ENCODE data around the gene TH.

TH gene

DNA sequence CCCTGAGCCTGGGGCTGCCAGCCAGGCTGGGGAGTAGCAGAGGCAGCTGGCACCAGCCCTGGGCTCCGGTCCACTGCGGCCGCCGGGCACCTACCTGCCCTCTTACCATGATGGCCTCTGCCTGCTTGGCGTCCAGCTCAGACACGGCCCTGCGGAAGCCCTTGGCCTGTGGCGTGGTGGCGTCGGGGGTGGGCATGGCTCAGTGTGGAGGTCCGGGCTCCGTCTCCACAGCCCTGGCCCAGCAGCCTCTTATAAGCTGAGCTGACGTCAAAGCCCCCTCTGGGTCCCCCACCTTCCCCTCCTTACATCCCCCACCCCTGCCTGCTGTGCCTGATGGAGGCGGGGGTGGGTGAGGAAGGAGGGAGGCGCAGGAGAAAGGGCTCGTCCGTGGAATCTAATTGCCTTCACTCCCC lies at the start of gene TH:
TSS of gene TH (minus strand) at position 225 of the 413 bp plus-strand sequence. CDS start at position 196, 29 bp downstream.
- DNase-seq = no peak

DNA sequence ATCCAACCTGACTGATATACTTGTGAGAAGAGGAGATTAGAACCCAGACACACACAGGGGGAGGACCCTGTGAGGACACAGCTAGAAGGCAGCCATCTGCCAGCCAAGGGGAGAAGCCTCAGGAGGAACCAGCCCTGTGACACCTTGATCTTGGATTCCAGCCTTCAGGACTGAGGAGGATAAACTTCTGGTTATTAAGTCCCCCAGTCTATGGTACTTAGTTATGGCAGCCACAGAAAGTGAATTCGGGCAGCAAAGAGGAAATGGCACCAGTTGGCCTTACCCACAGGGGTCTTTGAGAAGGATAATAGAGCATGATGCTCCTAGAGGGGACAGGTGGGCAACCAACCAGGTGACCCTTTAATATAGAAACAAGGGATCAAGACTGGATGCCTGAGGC lies 49.4 kb upstream of the TH start:
- no peak for DNase-seq

DNA sequence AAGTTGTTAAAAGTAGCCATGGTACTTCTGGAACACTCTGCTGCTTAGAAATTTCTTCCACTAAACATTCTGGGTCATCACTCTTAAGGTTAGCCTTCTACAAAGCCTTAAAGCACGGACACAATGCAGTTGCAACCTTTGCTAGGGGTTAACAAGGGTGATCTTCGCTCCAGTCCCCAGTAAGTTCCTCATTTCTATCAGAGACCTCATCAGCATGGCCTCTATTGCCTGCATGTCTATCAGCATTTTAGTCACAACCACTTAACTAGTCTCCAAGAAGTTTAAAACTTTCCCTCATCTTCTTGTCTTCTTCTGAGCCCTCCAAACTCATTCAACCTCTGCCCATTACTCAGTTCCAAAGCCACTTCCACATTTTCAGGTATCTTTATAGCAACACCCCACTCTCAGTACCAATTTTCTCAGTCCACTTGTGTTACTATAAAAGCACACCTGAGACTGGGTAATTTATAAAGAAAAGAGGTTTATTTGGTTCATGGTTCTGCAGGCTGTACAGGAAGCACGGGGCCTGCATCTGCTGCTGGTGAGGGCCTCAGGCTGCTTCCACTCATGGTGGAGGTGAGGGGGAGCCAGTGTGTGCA lies 48.7 kb upstream of the TH start:
- DNase-seq = no peak

DNA sequence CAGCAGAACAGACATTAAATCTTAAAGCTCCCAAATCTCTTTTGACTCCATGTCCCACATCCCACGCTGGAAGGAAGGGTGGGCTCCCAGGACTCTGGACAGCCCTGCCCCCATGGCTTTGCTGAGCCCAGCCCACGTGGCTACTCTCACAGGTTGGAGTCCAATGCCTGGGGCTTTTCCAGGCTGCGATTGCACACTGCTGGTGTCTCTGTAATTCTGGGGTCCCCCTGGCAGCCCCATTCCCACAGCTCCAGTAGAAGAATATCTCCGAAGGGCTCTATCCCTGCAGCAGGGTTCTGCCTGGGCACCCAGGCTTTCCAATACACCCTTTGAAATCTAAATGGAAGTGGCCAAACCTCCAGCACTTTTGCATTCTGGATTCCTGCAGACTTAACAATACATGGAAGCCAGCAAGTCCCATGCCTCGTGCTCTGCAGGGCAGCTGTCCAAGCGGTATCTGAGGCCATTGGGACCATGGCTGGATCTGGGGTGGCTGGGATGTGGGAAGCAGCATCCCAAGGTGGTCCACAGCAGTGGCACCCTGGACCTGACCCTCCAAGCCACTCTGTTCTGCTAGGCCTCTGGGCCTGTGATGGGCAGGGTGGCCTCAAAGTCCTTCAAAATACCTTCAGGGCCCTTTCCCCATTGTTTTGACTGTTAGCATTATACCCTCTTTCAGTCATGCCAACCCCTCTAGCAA lies 47.9 kb upstream of the TH start:
- DNase-seq = no peak

DNA sequence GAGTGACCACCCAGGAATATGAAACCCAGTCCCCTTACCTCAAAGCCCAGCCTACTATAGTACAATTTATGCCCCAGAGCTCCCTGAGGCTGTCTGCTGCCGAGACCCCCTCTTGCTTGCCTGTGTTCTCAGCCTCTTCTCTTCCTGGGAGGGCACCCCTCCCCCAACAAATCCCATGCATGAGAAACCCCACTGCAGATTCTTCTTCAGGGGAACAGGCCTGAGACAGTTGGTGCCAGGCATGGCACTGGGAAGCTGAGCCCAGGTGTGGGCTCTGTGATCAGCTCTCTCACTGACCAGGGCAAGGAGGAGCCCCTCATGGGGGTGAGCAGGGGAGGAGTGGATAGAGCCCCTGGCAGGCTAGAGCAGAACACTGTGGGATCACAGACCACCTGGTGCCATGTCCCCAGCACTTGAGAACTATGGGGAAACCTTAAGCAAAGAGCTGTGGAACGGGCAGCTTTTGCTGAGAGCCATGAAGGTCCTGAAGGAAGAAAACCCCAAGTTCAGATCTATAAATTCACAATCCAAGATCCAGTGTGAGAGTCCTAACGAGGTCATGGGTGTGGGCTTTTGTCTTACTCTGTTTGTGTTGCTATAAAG lies 46.5 kb upstream of the TH start:
- DNase-seq = no peak

DNA sequence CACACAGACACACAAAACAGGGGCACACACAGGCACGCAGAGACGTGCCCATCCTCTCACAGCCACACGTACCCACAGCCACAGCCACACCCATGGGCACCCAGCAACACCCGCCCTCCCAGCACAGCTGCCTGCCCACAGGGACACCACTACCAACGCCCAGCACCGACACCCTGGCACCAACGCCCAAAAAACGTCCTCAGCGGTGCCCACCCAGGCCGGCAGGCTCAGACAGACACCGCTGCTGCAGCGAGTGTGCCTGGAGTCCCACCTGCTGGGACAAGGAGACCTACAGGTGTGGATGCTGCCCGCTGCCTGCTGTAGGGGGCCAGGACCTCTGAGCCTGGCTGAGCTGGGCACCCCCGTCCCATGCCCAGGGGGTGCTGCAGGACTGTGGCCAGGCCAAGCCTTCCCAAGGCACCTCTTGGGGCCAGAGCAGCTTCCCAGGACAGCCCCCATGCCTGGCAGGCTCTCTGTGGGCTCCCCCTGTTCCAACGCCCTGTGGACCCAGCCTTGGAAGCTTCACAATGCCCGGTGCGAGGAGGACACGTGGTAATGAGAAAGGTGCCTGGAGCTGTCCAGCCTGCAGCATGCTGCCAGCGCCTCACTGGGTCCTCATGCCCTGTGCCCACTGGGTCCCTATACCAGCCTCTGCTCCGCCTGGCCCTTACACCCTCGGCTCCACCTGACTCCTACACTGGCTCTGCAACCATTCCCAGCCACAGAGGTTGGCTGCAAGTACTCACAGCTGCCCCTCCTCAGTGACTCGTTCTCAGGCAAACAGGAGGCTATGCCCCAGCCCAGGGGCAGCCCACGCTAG lies 45.8 kb upstream of the TH start:
- DNase-seq = peak; percentile 59

DNA sequence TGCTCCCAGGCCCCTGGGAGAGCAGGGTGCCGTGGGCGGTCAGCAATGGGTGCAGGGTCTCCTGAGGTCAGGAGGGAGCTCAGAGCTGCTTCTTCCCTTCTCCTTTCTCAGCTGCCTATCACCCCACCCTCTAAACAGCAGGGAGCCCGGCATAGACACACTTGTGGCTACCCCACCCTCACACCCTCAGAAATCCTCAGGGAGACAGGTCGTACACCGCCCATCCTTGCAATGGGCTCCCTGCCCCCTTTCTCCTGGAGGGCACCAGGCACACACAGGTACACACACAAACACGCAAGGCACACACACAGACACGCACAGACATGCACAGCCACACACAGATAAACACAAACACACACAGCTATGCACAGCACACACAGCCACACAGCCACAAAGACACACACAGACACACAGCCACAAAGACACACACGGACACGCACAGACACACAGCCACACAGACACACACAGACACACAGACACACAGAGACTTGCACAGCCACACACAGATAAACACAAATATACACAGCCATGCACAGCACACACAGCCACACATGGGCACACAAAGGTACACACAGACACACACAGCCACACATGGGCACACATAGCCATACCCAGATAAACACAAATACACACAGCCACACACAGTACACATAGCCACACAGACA lies 44.9 kb upstream of the TH start:
- DNase-seq = no peak

DNA sequence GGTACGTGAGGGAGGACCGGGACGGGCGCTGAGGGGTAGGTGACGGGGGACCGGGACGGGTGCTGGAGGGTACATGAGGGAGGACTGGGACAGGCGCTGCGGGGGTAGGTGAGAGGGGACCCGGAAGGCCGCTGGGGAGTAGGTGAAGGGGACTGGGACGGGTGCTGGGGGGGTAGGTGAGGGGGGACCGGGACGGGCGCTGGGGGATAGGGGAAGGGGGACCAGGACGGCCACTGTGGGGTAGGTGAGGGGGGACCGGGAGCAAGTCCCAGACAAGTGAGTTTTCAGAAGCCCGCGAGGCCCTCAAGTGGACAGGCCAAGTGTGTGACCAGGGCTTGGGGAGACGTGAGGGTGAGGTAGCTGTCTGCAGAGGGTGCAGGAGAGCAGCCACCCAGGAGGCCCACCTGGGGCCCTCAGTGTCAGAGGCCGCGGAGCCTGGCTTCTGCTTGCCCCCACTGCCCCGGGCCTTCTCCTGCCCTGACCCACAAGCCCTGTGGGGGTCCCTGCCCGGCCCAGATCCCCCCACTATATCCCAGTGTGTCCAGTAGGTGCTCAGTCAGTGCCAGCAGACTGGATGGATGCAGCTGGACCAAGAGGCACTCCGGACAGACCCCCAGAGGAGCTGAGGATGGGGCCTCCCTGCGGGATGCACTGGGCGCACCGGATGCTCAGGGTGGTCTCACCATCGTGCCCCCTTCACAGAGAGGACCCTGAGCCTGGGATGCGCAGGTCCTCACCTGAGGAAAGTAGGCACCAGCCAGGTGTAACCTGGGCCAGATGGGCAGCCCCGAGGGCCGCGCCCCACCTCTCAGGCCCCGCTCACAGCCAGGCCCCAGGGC lies 44.2 kb upstream of the TH start:
- peak; percentile 49 for DNase-seq

DNA sequence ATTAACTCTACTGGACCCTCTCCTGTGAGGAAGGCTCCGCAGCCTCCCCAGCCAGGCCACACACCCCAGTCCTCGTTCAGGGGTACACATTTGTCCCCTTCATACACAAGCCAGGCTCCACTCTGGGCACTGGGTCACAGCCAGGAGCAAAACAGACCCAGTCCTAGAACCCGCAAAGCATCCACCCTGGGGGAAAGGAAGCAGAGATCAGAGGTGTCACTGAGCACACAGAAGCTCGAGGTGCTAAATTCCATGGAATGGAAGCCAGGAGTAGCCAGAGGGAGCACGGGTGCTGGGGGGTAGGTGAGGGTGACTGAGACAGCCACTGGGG lies 43.6 kb upstream of the TH start:
- no peak for DNase-seq

DNA sequence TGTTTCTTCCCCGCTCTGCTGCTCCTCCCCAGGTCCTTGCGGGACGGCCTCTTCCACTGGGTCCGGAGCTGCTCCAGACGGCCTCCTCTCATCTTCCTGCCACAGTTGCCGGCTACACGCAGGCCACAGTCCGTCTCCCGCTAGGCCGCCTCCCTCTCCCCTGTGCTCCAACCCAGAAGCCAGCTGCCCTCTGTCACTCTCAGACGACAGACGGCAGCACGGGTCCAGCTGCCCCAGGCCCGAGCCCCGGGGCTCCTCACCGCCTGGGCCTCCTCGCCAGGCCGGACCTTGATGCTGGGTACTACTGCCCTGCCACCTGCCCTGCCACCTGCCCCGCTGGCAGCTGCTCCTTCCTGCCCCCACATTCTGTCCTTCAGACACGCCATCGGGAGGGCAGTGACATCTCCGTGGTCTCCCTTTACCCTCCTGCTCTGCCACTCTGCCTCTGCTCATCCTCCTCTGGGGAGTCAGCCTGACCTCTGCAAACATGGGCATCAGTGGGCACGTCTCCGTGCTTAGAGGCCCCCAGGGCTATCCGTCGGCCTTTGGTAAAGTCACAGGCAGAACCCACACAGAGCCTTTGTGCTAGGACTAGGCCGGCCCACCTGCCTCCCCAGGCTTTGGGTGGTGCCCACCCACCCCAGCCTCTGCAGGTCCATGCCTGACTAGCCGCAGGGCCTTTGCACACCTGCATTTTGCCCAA lies 43.1 kb upstream of the TH start:
- DNase-seq = peak; percentile 53

DNA sequence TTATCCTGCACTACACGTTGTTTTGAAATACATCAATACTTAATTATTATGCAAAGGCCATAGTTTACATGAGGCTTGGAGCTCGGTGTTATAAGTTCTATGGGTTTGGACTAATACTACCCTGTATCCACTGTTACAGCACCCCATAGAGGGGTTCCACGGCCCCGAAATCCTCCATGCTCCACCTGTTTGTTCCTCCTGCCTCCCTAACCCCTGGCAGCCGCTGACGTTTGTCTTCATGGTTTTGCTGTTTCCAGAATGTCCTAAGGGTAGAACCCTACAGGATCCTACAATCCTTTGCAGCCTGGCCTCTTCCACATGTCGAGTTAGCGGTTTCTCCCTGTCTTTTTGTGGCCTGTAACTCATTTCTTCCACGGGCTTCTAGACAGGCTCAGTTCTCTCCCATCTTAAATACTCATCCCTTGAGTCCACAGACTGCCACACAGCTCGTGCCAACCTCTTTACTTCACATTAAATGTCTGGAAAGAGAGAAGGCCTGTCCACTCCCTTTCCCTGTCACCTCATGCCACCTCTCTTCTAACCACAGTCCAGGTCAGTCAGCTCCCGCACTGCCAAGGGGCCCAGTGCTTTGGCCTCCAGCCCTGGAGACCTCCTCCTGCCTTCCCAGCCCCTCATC lies 42.4 kb upstream of the TH start:
- peak; percentile 55 for DNase-seq

DNA sequence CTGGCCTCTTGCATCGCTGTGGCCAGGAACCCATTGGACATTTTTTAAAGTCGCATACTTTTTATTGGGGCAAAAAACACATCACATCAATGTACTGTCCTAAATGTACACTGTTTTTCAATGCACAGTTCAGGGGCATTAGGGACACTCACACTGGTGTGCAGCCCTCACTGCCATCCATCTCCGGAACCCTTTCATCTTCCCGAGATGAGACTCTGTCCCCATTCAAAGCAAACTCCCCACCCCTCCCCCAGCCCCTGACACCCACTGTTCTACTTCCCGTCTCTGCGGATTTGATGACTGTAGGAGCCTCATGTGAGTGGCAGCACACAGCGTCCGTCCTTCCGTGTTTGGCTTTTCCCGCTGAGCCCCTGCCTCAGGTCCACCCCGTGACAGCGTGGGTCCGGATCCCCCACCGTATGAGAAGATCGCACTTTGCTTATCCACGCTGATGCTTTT lies 41.8 kb upstream of the TH start:
- DNase-seq = peak; percentile 73

DNA sequence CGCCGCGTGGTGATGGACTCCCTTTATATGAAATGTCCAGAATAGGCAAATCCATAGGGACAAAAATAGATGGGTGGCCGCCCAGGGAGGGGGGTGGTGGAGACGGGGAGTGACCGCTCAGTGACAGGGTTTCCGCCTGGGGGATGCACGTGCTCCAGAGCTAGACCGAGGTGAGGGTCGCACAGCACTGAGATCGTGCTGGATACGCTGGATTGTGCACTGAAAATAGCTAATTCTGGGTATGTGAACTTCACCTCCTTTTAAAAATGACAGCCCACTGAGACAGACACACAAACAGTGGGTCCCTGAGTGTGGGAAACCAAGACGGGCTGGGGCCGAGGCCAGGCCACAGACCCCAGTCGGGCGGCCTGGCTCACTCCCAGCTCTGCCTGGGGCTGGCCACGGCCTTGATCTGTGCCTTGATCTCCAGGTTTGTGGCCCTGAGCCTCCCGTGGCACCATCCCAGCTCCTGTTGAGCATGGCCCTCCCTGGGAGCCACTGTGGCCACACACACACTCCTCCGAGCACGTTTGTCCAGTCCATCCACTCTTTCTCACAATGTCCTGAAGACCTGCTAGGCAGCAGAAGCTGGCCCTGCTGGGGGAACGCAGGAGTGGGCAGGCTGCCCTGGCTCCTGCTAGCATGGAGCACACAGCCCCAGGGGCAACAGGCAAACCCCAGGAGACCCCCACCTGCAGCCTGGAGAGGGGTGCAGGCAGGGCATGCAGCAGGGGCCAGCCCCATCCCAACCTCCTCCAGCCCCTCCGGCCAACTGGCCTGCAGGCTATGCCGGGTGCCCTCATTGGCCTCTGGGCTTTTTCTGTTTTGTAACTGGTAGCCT lies 41.0 kb upstream of the TH start:
- DNase-seq = peak; percentile 57

DNA sequence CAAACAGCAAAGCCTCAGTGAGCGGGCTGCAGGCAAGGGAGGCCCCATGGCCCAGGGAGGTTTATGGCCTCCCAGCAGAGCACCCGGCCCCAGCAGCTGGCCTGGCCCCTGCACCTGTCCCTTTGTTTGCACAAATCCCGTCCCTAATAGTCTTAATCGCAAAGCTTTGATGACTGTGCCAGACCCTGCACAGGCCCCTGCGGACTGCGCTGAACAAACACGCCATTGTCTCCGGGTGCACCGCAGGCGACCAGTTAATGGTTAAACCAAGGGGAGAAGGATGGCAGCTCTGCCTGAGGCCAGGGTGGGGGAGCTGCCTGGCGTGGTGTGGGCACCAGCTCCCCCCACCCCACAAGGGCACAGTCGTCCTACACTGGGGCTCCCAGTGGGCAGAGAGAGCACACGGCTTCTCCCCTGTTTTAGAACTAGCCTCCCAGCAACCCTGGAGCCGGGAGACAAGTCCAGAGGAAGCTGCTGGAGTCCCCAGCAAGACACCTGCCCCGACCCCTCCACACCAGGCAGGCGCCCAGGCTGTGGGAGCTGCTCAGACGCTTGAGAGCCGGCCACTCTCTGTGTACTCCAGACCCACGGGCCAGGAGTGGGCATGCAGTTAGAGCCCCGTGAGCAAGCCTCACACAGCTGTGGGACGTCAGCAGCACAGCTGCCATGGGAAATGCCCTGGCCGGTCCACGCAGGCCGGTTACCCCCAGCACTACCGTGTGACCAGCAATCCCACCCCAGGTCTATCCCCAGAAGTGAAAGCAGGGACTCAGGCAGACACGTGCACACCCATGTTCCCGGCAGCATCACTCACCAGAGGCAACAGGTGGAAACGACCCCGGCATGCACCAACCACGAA lies 39.7 kb upstream of the TH start:
- DNase-seq = peak; percentile 38

DNA sequence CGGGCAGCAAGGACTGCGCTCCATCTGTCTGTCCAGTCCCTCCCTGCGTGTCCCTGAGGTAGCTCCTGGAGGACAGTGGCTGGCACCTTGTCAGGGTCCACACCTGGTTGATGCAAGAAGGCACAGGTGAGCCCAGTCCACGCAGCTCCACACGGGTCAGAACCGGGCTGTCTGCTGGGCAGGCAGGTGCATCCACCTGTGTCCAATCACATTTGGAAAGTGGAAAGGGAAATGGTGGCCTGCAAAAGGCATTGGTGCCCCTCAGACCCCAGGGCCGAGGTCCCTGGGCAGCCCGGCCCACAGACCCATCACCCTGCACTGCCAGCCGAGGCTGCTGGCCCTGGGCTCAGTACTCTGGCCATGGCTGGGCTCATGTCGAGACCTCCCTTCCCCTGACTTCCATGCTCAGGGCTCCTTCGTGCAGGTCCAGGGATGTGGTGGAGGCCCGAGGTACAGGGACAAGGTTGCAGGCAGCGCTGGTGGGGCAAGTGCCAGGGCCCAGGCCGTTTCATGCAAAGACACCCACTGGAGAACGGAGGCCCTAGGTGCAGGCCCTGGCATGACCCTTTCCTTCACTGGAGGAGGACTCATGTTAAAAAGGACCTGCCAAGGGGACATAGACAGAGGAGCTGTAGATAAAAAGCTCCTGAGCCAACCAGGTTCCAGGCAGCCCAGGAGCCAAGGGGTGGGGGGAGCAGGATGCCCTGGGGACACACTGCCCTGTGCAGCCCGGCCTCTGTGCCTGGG lies 38.9 kb upstream of the TH start:
- DNase-seq = peak; percentile 53

DNA sequence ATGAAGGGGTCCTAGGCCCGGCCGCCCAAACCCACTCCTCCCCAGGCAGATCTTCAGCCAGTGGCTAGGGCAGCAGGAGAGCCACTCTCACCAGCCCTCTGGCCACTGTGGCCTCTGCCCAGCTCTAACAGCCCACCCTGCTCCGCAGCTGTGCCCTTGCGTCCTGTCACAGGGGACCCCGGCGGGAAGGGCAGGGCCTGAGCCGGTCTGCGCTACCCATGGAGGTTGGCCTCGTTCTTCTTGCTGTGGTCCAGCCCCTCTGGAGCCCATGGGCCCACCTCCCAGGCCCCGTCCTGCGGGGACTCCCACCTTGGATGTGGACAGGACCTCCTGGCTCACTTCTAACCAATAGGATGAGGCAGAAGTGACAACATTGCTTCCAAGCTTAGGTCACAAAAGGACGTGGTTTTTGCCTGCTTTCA lies 38.3 kb upstream of the TH start:
- DNase-seq = peak; percentile 44

DNA sequence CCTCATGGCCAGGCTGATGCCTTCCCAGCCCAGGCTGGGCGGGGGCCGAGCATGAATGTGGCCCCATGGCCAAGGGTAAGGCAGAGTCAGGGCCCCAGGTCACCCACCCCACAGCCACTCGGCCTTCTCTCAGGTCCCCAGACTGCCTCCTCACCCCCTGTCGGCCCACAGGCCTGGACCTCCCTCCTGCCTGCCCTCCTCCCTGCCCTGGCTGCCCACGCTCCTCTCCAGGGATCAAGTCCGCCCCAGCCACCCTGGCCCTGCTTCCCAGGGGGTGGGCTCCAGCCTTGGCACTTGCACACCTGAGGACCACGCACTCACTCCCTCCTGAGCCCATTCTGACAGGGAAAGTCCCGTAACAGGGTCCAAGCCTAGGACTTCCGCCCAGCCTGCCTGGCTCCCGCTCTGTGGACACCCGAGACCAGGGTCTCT lies 37.8 kb upstream of the TH start:
- DNase-seq = peak; percentile 47
